Measurements from ENCODE around the gene SLC6A2.

The SLC6A2 gene

GRCh38 chr16:55685973-55686372 lies 30.2 kb downstream of the SLC6A2 start:
- Histone ChIP-seq H3K27ac (ENCODE audit: low read length) (no peak overlapping the region), H3K9ac (ENCODE audit: low read depth, low read length) (no peak overlapping the region), H3K9me3 (ENCODE audit: insufficient read depth, low read length, severe bottlenecking) (no peaks in the 10 kb centered on the region), H3K36me3 (ENCODE audit: insufficient read depth, low read length) (no peaks in the 10 kb centered on the region), H2AFZ (ENCODE audit: low read depth, low read length) (no peak overlapping the region), H3K4me2 (ENCODE audit: insufficient read depth, low read length) (no peak overlapping the region), H3K79me2 (ENCODE audit: insufficient read depth, low read length) (no peaks in the 10 kb centered on the region), H3K27me3 (ENCODE audit: insufficient read depth, low read length, poor library complexity) (no peaks in the 10 kb centered on the region), H3K4me1 (ENCODE audit: insufficient read depth, low read length) (no peaks in the 10 kb centered on the region), H4K20me1 (ENCODE audit: insufficient read depth, low read length) (no peaks in the 10 kb centered on the region), H3K4me3 (ENCODE audit: low read depth in 1 of 2, low read length in 2 of 2) (no peak overlapping the region)
- ATAC-seq (ENCODE audit: insufficient read depth, low read depth) (no peak), DNase-seq (no peak)
- no peak for TF ChIP-seq CTCF (IDR thresholded peaks at IDR 0.05; ENCODE audit: borderline replicate concordance, extremely low read depth, low read length, poor library complexity, severe bottlenecking)

- no peaks in the 10 kb centered on the region for H3K36me3 ChIP-seq (ENCODE audit: insufficient read depth, low read length)
- no peak for TF ChIP-seq CTCF (IDR thresholded peaks at IDR 0.05; ENCODE audit: borderline replicate concordance, extremely low read depth, low read length, poor library complexity, severe bottlenecking)
- TF ChIP-seq EZH2 (IDR thresholded peaks at IDR 0.05; ENCODE audit: borderline replicate concordance, low read depth, low read length, severe bottlenecking): no peak
- no peak overlapping the region for H2AFZ ChIP-seq (ENCODE audit: low read depth, low read length)
- H3K79me2 ChIP-seq (ENCODE audit: insufficient read depth, low read length): no peaks in the 10 kb centered on the region
- H3K4me3 ChIP-seq (ENCODE audit: low read depth in 1 of 2, low read length in 2 of 2): no peak overlapping the region
- no peak overlapping the region for H3K27ac ChIP-seq (ENCODE audit: low read length)
- H3K9ac ChIP-seq (ENCODE audit: low read depth, low read length): no peak overlapping the region
- H3K27me3 ChIP-seq (ENCODE audit: insufficient read depth, low read length, poor library complexity): no peaks in the 10 kb centered on the region
- no peak for DNase-seq
- H3K9me3 ChIP-seq (ENCODE audit: insufficient read depth, low read length, severe bottlenecking): no peaks in the 10 kb centered on the region
- no peaks in the 10 kb centered on the region for H4K20me1 ChIP-seq (ENCODE audit: insufficient read depth, low read length)
- H3K4me1 ChIP-seq (ENCODE audit: insufficient read depth, low read length): no peaks in the 10 kb centered on the region
- H3K4me2 ChIP-seq (ENCODE audit: insufficient read depth, low read length): no peak overlapping the region
- no peak for ATAC-seq (ENCODE audit: insufficient read depth, low read depth)
Observed at GRCh38 chr16:55686671-55687070, 30.9 kb downstream of the SLC6A2 start.

GRCh38 chr16:55687802-55688201 lies 32.0 kb downstream of the SLC6A2 start:
- Histone ChIP-seq H3K4me2 (ENCODE audit: insufficient read depth, low read length) (no peak overlapping the region), H3K9me3 (ENCODE audit: insufficient read depth, low read length, severe bottlenecking) (no peaks in the 10 kb centered on the region), H3K4me3 (ENCODE audit: low read depth in 1 of 2, low read length in 2 of 2) (no peak overlapping the region), H4K20me1 (ENCODE audit: insufficient read depth, low read length) (no peaks in the 10 kb centered on the region), H3K36me3 (ENCODE audit: insufficient read depth, low read length) (no peaks in the 10 kb centered on the region), H3K27ac (ENCODE audit: low read length) (no peak overlapping the region), H3K4me1 (ENCODE audit: insufficient read depth, low read length) (no peaks in the 10 kb centered on the region), H3K79me2 (ENCODE audit: insufficient read depth, low read length) (no peaks in the 10 kb centered on the region), H3K27me3 (ENCODE audit: insufficient read depth, low read length, poor library complexity) (no peaks in the 10 kb centered on the region), H2AFZ (ENCODE audit: low read depth, low read length) (no peak overlapping the region), H3K9ac (ENCODE audit: low read depth, low read length) (no peak overlapping the region)
- DNase-seq: no peak
- TF ChIP-seq EZH2 (IDR thresholded peaks at IDR 0.05; ENCODE audit: borderline replicate concordance, low read depth, low read length, severe bottlenecking): no peak
- no peak for TF ChIP-seq CTCF (IDR thresholded peaks at IDR 0.05; ENCODE audit: borderline replicate concordance, extremely low read depth, low read length, poor library complexity, severe bottlenecking)
- no peak for ATAC-seq (ENCODE audit: insufficient read depth, low read depth)

GRCh38 chr16:55690841-55691240 lies 35.1 kb downstream of the SLC6A2 start:
- no peaks in the 10 kb centered on the region for H3K27me3 ChIP-seq (ENCODE audit: insufficient read depth, low read length, poor library complexity)
- no peak overlapping the region for H3K27ac ChIP-seq (ENCODE audit: low read length)
- H3K4me1 ChIP-seq (ENCODE audit: insufficient read depth, low read length): no peaks in the 10 kb centered on the region
- H4K20me1 ChIP-seq (ENCODE audit: insufficient read depth, low read length): no peaks in the 10 kb centered on the region
- H3K4me2 ChIP-seq (ENCODE audit: insufficient read depth, low read length): no peak overlapping the region
- H3K4me3 ChIP-seq (ENCODE audit: low read depth in 1 of 2, low read length in 2 of 2): no peak overlapping the region
- no peaks in the 10 kb centered on the region for H3K79me2 ChIP-seq (ENCODE audit: insufficient read depth, low read length)
- no peaks in the 10 kb centered on the region for H3K36me3 ChIP-seq (ENCODE audit: insufficient read depth, low read length)
- DNase-seq (no peak), ATAC-seq (ENCODE audit: insufficient read depth, low read depth) (no peak)
- TF ChIP-seq EZH2 (IDR thresholded peaks at IDR 0.05; ENCODE audit: borderline replicate concordance, low read depth, low read length, severe bottlenecking) (no peak), CTCF (IDR thresholded peaks at IDR 0.05; ENCODE audit: borderline replicate concordance, extremely low read depth, low read length, poor library complexity, severe bottlenecking) (no peak)
- H2AFZ ChIP-seq (ENCODE audit: low read depth, low read length): no peak overlapping the region
- no peaks in the 10 kb centered on the region for H3K9me3 ChIP-seq (ENCODE audit: insufficient read depth, low read length, severe bottlenecking)
- H3K9ac ChIP-seq (ENCODE audit: low read depth, low read length): no peak overlapping the region

Data from DND-41 (cell line).